CD4-positive, CD25-positive, alpha-beta regulatory T cell (primary cell): ENCODE measurements around the gene LNPEP. TPM values are rescaled to one million over a fixed set of nuclear protein-coding genes. Genes with fewer than 3 reads are reported as not detected.

ENCODE experiments used
- ATAC-seq, 2 donors: fragments of 150-1000 bp; cut with Tn5 transposase; one replicate each; pipeline ENCODE4 v1.10.0; 2021; ENCODE audit warnings: low read depth in 2 of 2, moderate number of reproducible peaks in 2 of 2, moderate library complexity in 1 of 2
- DNase-seq, 3 donors: peaks; one replicate each; pipeline versions ENCODE4 v3.0.0 to v3.0.0-alpha.2; 2012 to 2022; ENCODE audit warnings: mixed read lengths in 1 of 3
- H3K27ac ChIP-seq: one replicate; pipeline ENCODE4 v1.7.0; 2013; ENCODE audit warnings: mild to moderate bottlenecking, low read length; ENCODE audit not compliant: insufficient read depth, poor library complexity, severe bottlenecking
- H3K27me3 ChIP-seq: one replicate; pipeline ENCODE4 v1.7.0; 2013; ENCODE audit warnings: low read length; ENCODE audit not compliant: control insufficient read depth, insufficient read depth
- H3K36me3 ChIP-seq: one replicate; pipeline ENCODE4 v1.7.0; 2013; ENCODE audit warnings: mild to moderate bottlenecking, low read length, moderate library complexity; ENCODE audit not compliant: control insufficient read depth, insufficient read depth
- H3K4me1 ChIP-seq: 2 replicates; pipeline ENCODE4 v1.7.0; 2013; ENCODE audit warnings: mild to moderate bottlenecking, low read length; ENCODE audit not compliant: insufficient read depth, control insufficient read depth, poor library complexity, severe bottlenecking
- H3K4me3 ChIP-seq: one replicate; pipeline ENCODE4 v1.7.0; 2013; ENCODE audit warnings: low read depth, mild to moderate bottlenecking, low read length, moderate library complexity
- H3K9me3 ChIP-seq, 2 experiments: 1 replicate in 1 of 2; 2 replicates in 1 of 2; pipeline ENCODE4 v1.7.0; 2013; ENCODE audit warnings: low read length in 2 of 2, mild to moderate bottlenecking in 1 of 2, moderate library complexity in 1 of 2; ENCODE audit not compliant: control insufficient read depth in 2 of 2
- H3K27ac Mint-ChIP-seq, 3 donors: one replicate each; pipeline ENCODE4 v1.8.0; 2020 to 2022; ENCODE audit warnings: mild to moderate bottlenecking in 3 of 3, mixed read lengths in 3 of 3, moderate library complexity in 2 of 3
- H3K27me3 Mint-ChIP-seq: one replicate; pipeline ENCODE4 v1.8.0; 2022; ENCODE audit warnings: mild to moderate bottlenecking, mixed read lengths
- H3K36me3 Mint-ChIP-seq: one replicate; pipeline ENCODE4 v1.8.0; 2020; ENCODE audit warnings: mixed read lengths
- H3K4me1 Mint-ChIP-seq, 4 donors: one replicate each; pipeline ENCODE4 v1.8.0; 2020 to 2022; ENCODE audit warnings: mixed read lengths in 4 of 4, mild to moderate bottlenecking in 1 of 4
- H3K4me3 Mint-ChIP-seq, 4 donors: one replicate each; pipeline ENCODE4 v1.8.0; 2020 to 2022; ENCODE audit warnings: mild to moderate bottlenecking in 4 of 4, mixed read lengths in 4 of 4, moderate library complexity in 3 of 4
- H3K9me3 Mint-ChIP-seq, 7 donors: one replicate each; pipeline ENCODE4 v1.8.0; 2020 to 2022; ENCODE audit warnings: mixed read lengths in 7 of 7, mild to moderate bottlenecking in 3 of 7, moderate library complexity in 2 of 7
- polyA plus RNA-seq, 4 donors: library from polyadenylated mRNA; unstranded; fragments of 300-500 nt; fragmentation: Illumina TruSeq; gene quantifications; one replicate each; pipeline ENCODE4 v1.2.3, GENCODE V29; 2021
- total RNA-seq: library from RNA; stranded (reverse); gene quantifications from one replicate; pipeline ENCODE4 v1.2.3, GENCODE V29; 2022

LNPEP gene
- total and polyA plus RNA-seq, 5 donors from 2014 or later, result 39.6 to 95.7 (median 44.2) TPM

DNA sequence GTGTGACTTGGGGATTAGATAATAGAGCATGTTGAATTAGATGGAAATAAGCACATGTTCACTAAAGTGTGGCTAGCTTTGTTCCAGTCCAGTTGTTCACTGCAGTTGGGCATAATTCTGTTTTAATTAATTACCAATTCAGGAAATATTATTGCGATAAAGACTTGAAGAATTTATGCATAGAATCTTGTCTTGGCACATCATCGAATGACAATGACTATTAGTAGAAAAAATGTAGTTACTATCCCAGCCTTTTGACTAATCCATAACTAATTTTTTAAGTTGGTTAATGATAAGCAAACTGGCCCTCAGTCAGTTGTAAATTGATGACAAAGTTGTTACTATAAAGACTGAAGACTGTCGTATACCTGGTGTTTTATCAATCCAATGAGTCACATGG, 10.5 kb downstream of the LNPEP start:
- H3K4me3 ChIP-seq, result peak overlapping the region; percentile 33
- H3K4me1 ChIP-seq, result peaks cover 53% of the 10 kb centered on the region
- no peaks in the 10 kb centered on the region for H3K27me3 ChIP-seq
- Mint-ChIP-seq H3K4me3 (peak overlapping the region; percentile 5 to 59 (median 23)), H3K9me3 (no peaks in the 10 kb centered on the region), H3K27me3 (no peaks in the 10 kb centered on the region), H3K27ac (peak overlapping the region in 1 of 3 donors; percentile 67), H3K36me3 (peaks cover 10% of the 10 kb centered on the region), H3K4me1 (peaks cover 40 to 82% (median 67%) of the 10 kb centered on the region in 4 donors)
- H3K36me3 ChIP-seq, result peaks cover 8% of the 10 kb centered on the region
- DNase-seq (no peak), ATAC-seq (no peak)
- H3K27ac ChIP-seq, result no peak overlapping the region
- H3K9me3 ChIP-seq, result no peaks in the 10 kb centered on the region

DNA sequence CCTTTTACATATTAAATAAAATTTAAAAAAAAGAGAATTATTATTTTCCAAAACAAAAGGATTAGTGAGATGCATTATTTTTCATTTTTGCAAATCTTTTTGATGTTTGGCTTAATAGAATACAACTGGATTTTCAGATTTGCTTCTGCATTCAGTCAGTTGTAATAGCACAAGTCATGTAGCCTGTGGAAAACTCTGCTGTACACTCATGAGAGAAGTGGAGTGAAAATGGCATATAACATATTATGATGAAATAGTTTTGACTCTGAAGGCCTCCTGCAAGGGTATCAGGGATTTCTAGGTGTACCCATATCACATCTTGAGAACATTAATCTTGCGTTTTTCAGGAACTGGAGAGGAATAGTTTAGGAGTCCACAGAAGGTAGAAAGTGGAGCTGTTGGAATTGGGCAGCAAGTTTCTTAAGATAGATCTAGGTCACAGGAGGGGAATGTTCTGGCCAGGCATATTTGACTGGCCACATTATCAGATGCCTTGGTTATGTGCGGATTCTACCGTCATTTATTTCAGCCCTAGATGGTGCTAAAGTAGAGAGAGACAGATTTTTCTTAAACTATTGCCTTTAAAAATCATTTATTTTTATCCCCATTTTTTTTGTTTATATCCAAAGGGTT, 16.4 kb downstream of the LNPEP start:
- Histone ChIP-seq H3K4me3 (peak overlapping the region; percentile 4), H3K9me3 (no peaks in the 10 kb centered on the region), H3K36me3 (peaks cover 3% of the 10 kb centered on the region), H3K4me1 (peaks cover 48% of the 10 kb centered on the region), H3K27me3 (no peaks in the 10 kb centered on the region), H3K27ac (peak overlapping the region; percentile 37)
- ATAC-seq (no peak), DNase-seq (no peak)
- no peaks in the 10 kb centered on the region for H3K27me3 Mint-ChIP-seq
- H3K4me1 Mint-ChIP-seq, result peaks cover 40 to 82% (median 67%) of the 10 kb centered on the region in 4 donors
- peak overlapping the region in 1 of 4 donors; percentile 64 for H3K4me3 Mint-ChIP-seq
- peaks cover 8% of the 10 kb centered on the region for H3K36me3 Mint-ChIP-seq
- H3K27ac Mint-ChIP-seq, result peak overlapping the region; percentile 7 to 91 (median 91)
- no peaks in the 10 kb centered on the region for H3K9me3 Mint-ChIP-seq

DNA sequence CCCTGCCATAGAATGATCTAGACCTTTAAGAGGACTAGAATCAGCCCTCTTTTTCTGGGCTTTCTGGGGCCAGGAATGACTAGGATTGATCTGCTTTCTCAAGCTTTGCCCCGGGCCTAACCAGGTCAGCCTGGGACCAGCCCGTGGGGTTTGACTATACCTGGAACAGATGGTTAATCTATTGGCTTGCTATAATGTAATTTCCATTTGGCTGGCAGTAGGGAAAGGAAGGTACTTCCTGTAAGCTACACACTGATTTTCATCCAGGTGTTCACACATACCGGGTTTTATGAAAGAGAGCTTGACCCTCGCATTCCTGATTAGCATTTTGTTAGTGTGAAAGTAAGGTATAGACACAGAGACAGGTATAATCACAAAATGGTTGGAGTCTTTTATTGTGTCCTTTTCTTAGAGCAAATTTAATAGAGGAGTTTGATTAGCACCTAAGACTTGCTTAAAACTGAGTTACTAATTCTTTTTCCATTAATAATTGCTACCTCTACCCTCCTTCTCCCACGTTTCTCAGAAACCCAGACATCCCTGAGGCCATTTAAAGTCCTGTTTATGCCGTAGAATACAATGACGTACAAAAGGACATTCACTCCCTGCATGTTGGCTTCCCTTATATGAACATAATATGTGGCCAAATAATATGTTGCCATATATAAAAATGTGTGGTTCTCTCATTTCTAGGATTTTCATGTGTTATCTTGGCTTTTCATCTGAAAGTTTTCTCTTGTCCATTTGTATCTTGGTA, 17.3 kb downstream of the LNPEP start:
- no peak for DNase-seq
- H3K4me1 ChIP-seq, result peaks cover 51% of the 10 kb centered on the region
- Mint-ChIP-seq H3K27me3 (no peaks in the 10 kb centered on the region), H3K36me3 (peaks cover 8% of the 10 kb centered on the region), H3K4me1 (peaks cover 46 to 86% (median 74%) of the 10 kb centered on the region in 4 donors), H3K9me3 (no peaks in the 10 kb centered on the region), H3K27ac (peak overlapping the region; percentile 85 to 91 (median 91)), H3K4me3 (peak overlapping the region in 3 of 4 donors; percentile 19 to 64 (median 34))
- H3K36me3 ChIP-seq, result peaks cover 3% of the 10 kb centered on the region
- H3K27ac ChIP-seq, result peak overlapping the region; percentile 37
- no peaks in the 10 kb centered on the region for H3K9me3 ChIP-seq
- peak overlapping the region; percentile 32 for H3K4me3 ChIP-seq
- no peak for ATAC-seq
- no peaks in the 10 kb centered on the region for H3K27me3 ChIP-seq

DNA sequence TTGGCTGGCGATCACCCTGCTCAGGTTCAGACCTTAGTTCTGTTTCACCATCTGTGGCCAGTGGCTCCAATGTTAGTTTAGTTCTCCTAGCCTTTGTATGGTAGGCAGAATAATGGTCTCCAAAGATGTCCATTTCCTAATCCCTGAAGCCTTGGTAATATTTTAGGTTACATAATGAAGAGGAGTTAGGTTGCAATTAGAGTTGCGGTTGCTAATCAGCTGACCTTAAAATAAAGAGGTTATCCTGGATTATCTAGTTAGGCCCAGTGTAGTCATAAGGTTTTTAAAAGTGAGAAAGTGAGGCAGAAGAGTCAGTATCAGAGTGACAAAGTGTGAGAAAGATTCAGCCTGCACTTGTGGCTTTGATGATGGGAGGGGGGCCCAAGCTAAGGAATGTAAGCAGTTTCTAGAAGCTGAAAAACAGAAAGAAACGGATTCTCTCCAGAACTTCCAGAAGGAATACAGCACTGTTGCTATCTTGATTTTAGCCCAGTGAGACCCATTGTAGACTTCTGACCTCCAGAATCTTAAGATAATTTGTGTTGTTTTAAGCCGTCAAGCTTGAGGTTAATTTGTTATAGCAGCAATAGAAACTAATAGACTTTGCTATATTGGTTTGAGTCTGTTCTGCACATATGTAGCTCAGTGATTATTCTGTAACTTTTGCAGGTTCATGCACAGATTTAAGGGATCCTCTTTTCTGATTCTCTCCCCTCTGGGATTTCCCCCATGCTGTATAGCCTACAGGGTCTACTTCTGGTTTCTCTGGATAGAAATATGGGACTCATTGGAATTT, 21.6 kb downstream of the LNPEP start:
- H3K36me3 ChIP-seq, result peaks cover 2% of the 10 kb centered on the region
- H3K9me3 ChIP-seq, result no peaks in the 10 kb centered on the region
- Mint-ChIP-seq H3K4me3 (peak overlapping the region; percentile 71 to 87 (median 84)), H3K9me3 (no peaks in the 10 kb centered on the region), H3K27me3 (no peaks in the 10 kb centered on the region), H3K27ac (peak overlapping the region; percentile 80 to 93 (median 85)), H3K36me3 (peaks cover 5% of the 10 kb centered on the region), H3K4me1 (peaks cover 50 to 89% (median 73%) of the 10 kb centered on the region in 4 donors)
- DNase-seq, result peak in 1 of 3 donors; percentile 45
- H3K27ac ChIP-seq, result peak overlapping the region; percentile 67
- ATAC-seq, result peak; percentile 13 to 23
- H3K4me3 ChIP-seq, result peak overlapping the region; percentile 76
- H3K27me3 ChIP-seq, result no peaks in the 10 kb centered on the region
- peaks cover 69% of the 10 kb centered on the region for H3K4me1 ChIP-seq

DNA sequence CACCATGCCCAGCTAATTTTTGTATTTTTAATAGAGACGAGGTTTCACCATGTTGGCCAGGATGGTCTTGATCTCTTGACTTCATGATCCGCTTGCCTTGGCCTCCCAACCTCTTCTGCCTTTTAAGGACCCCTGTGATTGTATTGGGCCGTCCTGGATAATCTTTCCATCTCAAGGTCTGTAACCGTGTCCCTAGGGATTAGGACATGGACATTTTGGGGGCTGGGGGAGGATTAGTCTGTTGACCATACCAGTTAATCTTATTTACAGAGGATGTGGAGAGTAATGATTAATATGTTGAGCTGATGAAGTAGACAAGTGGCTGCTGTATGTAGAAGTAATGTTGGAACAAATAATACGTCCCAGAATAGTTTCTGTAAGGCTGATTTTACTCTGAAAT, 23.1 kb downstream of the LNPEP start:
- H3K27me3 Mint-ChIP-seq, result no peaks in the 10 kb centered on the region
- Histone ChIP-seq H3K9me3 (no peaks in the 10 kb centered on the region), H3K4me3 (peak overlapping the region; percentile 30), H3K36me3 (peaks cover 2% of the 10 kb centered on the region), H3K4me1 (peaks cover 69% of the 10 kb centered on the region), H3K27me3 (no peaks in the 10 kb centered on the region), H3K27ac (peak overlapping the region; percentile 67)
- H3K27ac Mint-ChIP-seq, result peak overlapping the region; percentile 80 to 93 (median 85)
- H3K4me1 Mint-ChIP-seq, result peaks cover 46 to 89% (median 71%) of the 10 kb centered on the region in 4 donors
- H3K36me3 Mint-ChIP-seq, result peaks cover 5% of the 10 kb centered on the region
- peak overlapping the region; percentile 71 to 87 (median 84) for H3K4me3 Mint-ChIP-seq
- no peaks in the 10 kb centered on the region for H3K9me3 Mint-ChIP-seq
- ATAC-seq (no peak), DNase-seq (no peak)

DNA sequence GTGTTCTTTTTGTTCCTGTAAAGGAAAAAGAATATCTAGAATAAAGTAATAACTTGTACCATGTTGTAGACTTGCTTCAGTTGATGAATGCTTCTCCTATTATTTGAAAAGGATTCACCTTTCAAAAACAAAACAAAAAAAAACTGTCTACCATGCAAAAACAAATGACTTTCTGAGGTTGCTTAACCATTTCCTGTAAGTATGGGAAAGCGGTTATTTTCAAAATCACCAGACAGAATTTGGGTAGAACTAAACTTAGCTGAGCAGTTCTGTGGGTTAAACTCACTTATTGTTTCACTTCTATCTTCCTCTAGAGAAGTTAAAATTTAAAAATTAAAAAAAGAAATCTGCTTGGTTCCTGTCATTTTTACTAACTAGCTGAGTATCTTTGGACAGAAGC, 25.2 kb downstream of the LNPEP start:
- Histone ChIP-seq H3K4me1 (peaks cover 84% of the 10 kb centered on the region), H3K27me3 (no peaks in the 10 kb centered on the region), H3K9me3 (no peaks in the 10 kb centered on the region), H3K4me3 (peak overlapping the region; percentile 72), H3K27ac (peak overlapping the region; percentile 67), H3K36me3 (peaks cover 3% of the 10 kb centered on the region)
- H3K27ac Mint-ChIP-seq, result peak overlapping the region; percentile 73 to 85 (median 85)
- peak; percentile 48 to 62 for ATAC-seq
- no peaks in the 10 kb centered on the region for H3K9me3 Mint-ChIP-seq
- H3K36me3 Mint-ChIP-seq, result peaks cover 9% of the 10 kb centered on the region
- H3K4me3 Mint-ChIP-seq, result peak overlapping the region; percentile 75 to 95 (median 86)
- H3K4me1 Mint-ChIP-seq, result peaks cover 57 to 92% (median 77%) of the 10 kb centered on the region in 4 donors
- no peaks in the 10 kb centered on the region for H3K27me3 Mint-ChIP-seq
- DNase-seq, result peak in 2 of 3 donors; percentile 77 to 87

DNA sequence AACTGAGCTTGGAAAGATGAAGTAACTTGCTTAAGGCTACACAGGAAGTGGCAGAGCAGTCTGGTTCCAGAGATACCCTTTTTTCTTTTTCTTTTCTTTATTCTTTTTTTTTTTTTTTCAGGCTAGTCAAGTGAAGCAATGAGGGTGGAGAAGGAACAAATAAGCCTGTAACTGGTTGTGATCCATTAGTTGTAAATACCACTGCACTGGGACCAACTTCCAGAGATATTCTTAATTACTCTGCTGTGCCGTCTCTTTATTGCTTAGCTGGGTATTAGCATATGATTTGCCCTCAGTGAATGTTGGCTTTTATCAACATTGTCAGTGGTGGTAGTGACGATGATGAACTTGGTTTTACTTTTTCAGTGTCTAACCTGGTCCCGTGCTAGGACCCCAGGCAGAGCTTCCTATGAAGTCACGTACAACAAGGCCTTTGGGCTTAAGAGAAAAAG, 26.7 kb downstream of the LNPEP start:
- Histone ChIP-seq H3K36me3 (peaks cover 9% of the 10 kb centered on the region), H3K4me1 (peaks cover 83% of the 10 kb centered on the region), H3K9me3 (no peaks in the 10 kb centered on the region), H3K4me3 (peak overlapping the region; percentile 72), H3K27ac (peak overlapping the region; percentile 67), H3K27me3 (no peaks in the 10 kb centered on the region)
- DNase-seq (peak in 2 of 3 donors; percentile 36 to 43), ATAC-seq (no peak)
- Mint-ChIP-seq H3K4me1 (peaks cover 50 to 91% (median 68%) of the 10 kb centered on the region in 4 donors), H3K27ac (peak overlapping the region; percentile 88 to 98 (median 94)), H3K4me3 (peak overlapping the region; percentile 70 to 91 (median 78)), H3K9me3 (no peaks in the 10 kb centered on the region), H3K36me3 (peaks cover 9% of the 10 kb centered on the region), H3K27me3 (no peaks in the 10 kb centered on the region)
